Heart right ventricle (tissue), 16 donors: ENCODE data around the gene SMARCA2. TPM values are rescaled to one million over a fixed set of nuclear protein-coding genes. Genes with fewer than 3 reads are reported as not detected.
A peak's percentile ranks its signal among the peaks of the same experiment; 100 is the strongest.

Experiments
- ATAC-seq, 8 donors: fragments of 200-7000 bp; cut with Tn5 transposase; one replicate each; pipeline ENCODE4 v1.9.1; 2020; ENCODE audit warnings: mild to moderate bottlenecking in 8 of 8, moderate library complexity in 8 of 8, moderate number of reproducible peaks in 1 of 8
- DNase-seq, 2 donors: peaks; one replicate each; pipeline ENCODE4 v3.0.0-alpha.2; 2020
- H3K27ac ChIP-seq, 10 donors: fragments of 200-600 bp; sonication (generic) in 2 of 10; one replicate each; pipeline versions ENCODE4 v1.5.0 to v1.8.0; 2020 to 2022; ENCODE audit warnings: mild to moderate bottlenecking in 3 of 10
- H3K27me3 ChIP-seq, 7 donors: fragments of 200-600 bp; one replicate each; pipeline ENCODE4 v1.8.0; 2021 to 2022; ENCODE audit warnings: mild to moderate bottlenecking in 2 of 7
- H3K36me3 ChIP-seq, 9 donors: fragments of 200-600 bp; sonication (generic) in 1 of 9; one replicate each; pipeline versions ENCODE4 v1.5.0 to v1.8.0; 2020 to 2022; ENCODE audit warnings: mild to moderate bottlenecking in 2 of 9
- H3K4me1 ChIP-seq, 9 donors: fragments of 200-600 bp; sonication (generic) in 1 of 9; one replicate each; pipeline versions ENCODE4 v1.5.0 to v1.8.0; 2020 to 2022; ENCODE audit warnings: mild to moderate bottlenecking in 4 of 9
- H3K4me3 ChIP-seq, 10 donors: fragments of 200-600 bp; sonication (generic) in 2 of 10; one replicate each; pipeline versions ENCODE4 v1.5.0 to v1.8.0; 2020 to 2022; ENCODE audit warnings: mild to moderate bottlenecking in 7 of 10, moderate library complexity in 2 of 10
- H3K9me3 ChIP-seq, 11 donors: fragments of 200-600 bp in 10 of 11; sonication (generic) in 2 of 11; one replicate each; pipeline versions ENCODE4 v1.5.0 to v1.8.0; 2013 to 2022; ENCODE audit warnings: mild to moderate bottlenecking in 2 of 11, control low read depth in 1 of 11, moderate library complexity in 1 of 11
- CTCF ChIP-seq, 9 donors: fragments of 200-600 bp; sonication (generic) in 2 of 9; IDR thresholded peaks; one replicate each; pipeline versions ENCODE4 v1.5.0 to v1.8.0; 2021 to 2022; ENCODE audit warnings: antibody characterized with exemption in 9 of 9, mild to moderate bottlenecking in 5 of 9, moderate library complexity in 1 of 9
- WGBS, 2 donors: extraction: QIAGEN DNeasy Blood & Tissue Kit; methylation state at CpG; one replicate each; pipeline ENCODE4 v1.1.7; 2013; ENCODE audit warnings: inconsistent platforms in 1 of 2; 5-methylcytosine and 5-hydroxymethylcytosine counted together
- intact Hi-C, 10 donors: fragments of 100-400 bp; cut with DNase I; formaldehyde crosslinking; loops; one replicate each; pipeline versions ENCODE4 v1.11.1 to v1.14.2; 2022
- polyA plus RNA-seq, 2 donors: library from polyadenylated mRNA; stranded (reverse); fragments of 200-250 nt; gene quantifications; one replicate each; pipeline ENCODE4 v1.2.3, GENCODE V29; 2013
- total RNA-seq, 10 donors: library from RNA; stranded (reverse); fragmentation: NEBNext Ultra II Directional in 3 of 10; extraction: Animal tissue kit (Norgen Biotek cat#: 25700) in 3 of 10; gene quantifications; one replicate each; pipeline versions ENCODE4 v1.2.1 to v1.2.4, GENCODE V29; 2021 to 2023
- donor health status: Arrhythmogenic right ventricular cardiomyopathy.
- donor health status: ischemic (EF 13 %, LVEDD 7.1; RV severe dilation, severe dysfunction).
- donor health status: healthy with polysubstance abuse.
- donor health status: DM: no; HTN: yes; CAD: no.
- donor health status: DM: no; HTN: no; CAD: no.
- donor health status: ischemic (EF 25% LVEDD 6.9; RV normal size, moderate dysfunction).
- donor health status: ischemic (EF 25% LVEDD 5.7; RV mildly dilated, moderate dysfunction).
- donor health status: healthy.
- donor health status: DM: yes; HTN: yes; CAD: no.
- donor health status: Ischemic cardiomyopathy.
- donor health status: ischemic (EF 35%, LVEDD 5.7; RV mildly dilated, moderate dysfunction).
- donor health status: nonischemic (EF 11% LVEDD 7.7; RV severe dilation, severe dysfunction).
- donor health status: DM: yes; HTN: yes; CAD: no.
- donor health status: PGD.
- donor health status: ischemic (EF 29% LVEDD 5.4; RV normal size, mild dysfunction).
- donor health status: nonischemic (EF 23%, LVEDD 6.1; RV moderate dilation, normal function).

The SMARCA2 gene
- total and polyA plus RNA-seq, 12 donors: 26.5 to 140 (median 105) TPM

DNA sequence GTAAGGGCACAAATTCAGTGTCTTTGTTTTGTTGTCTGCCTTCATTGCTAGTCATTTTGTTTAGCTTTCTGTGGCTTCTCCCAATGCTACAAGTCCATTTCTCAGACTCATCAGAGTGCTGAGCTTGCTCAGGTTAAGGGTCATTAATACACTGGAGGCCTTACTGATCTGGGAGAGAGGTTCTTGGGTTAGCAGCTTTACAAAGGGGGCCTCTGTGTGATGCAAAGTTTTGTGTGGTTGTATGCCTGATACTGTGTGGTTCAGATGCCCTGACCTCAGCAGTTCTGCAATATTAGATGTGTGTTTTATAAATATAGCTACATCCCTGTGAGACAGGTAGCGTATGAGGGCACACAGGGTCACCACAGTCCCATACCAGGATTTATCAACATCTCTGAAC, 34.8 kb upstream of the SMARCA2 start:
- no peak for TF ChIP-seq CTCF (IDR thresholded peaks at IDR 0.05)
- DNase-seq (no peak), ATAC-seq (peak in 1 of 8 donors; percentile 19)
- intact Hi-C loops: no loop called here
- H3K4me1 ChIP-seq: peaks cover 0 to 21% (median 14%) of the 10 kb centered on the region in 9 donors
- no peaks in the 10 kb centered on the region for H3K36me3 ChIP-seq
- H3K27ac ChIP-seq: no peak overlapping the region
- no peak overlapping the region for H3K4me3 ChIP-seq
- WGBS, 2 donors: 80 to 82% methylated on average over 1 of the region's 1 CpG
- no peaks in the 10 kb centered on the region for H3K9me3 ChIP-seq
- no peaks in the 10 kb centered on the region for H3K27me3 ChIP-seq

DNA sequence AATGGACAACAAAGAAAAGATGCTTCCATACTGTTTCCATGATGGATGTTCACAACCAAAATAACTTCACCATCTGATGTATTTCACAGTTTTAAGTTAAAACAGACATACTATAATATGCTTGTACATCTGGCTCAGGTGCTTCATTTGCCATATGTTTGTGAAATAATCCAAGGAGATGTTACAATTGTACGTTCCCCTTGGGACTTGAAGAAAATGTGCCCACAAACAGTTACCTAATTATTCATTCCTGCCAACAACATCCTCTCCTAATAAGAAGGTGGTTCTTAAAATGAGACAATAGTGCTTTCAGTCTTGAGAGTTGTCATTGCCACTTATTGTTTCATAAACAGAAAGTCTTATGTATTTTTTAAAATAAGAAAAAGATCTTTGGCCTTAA, 33.1 kb upstream of the SMARCA2 start:
- no peak for TF ChIP-seq CTCF (IDR thresholded peaks at IDR 0.05)
- Histone ChIP-seq H3K36me3 (no peaks in the 10 kb centered on the region), H3K9me3 (peaks cover 0 to 6% (median 0%) of the 10 kb centered on the region in 11 donors), H3K4me1 (peaks cover 0 to 21% (median 14%) of the 10 kb centered on the region in 9 donors), H3K27ac (no peak overlapping the region), H3K4me3 (no peak overlapping the region), H3K27me3 (no peaks in the 10 kb centered on the region)
- DNase-seq (no peak), ATAC-seq (no peak)
- intact Hi-C loops: no loop called here
- 88 to 93% methylated on average over 1 of the region's 1 CpG for WGBS, 2 donors

- H3K27ac ChIP-seq: no peak overlapping the region
- no peaks in the 10 kb centered on the region for H3K4me1 ChIP-seq
- H3K36me3 ChIP-seq: no peaks in the 10 kb centered on the region
- intact Hi-C loops: loop anchor here in 1 of 10 donors (5.0 kb wide), 1 partner anchor 254 kb away; no protein-coding TSS in a partner anchor
- ATAC-seq: no peak
- H3K27me3 ChIP-seq: no peaks in the 10 kb centered on the region
- no peak for DNase-seq
- no peak for TF ChIP-seq CTCF (IDR thresholded peaks at IDR 0.05)
- peaks cover 0 to 6% (median 0%) of the 10 kb centered on the region in 11 donors for H3K9me3 ChIP-seq
- no peak overlapping the region for H3K4me3 ChIP-seq
Measured at GRCh38 chr9:1986341-1986740, 28.8 kb upstream of the SMARCA2 start.

DNA sequence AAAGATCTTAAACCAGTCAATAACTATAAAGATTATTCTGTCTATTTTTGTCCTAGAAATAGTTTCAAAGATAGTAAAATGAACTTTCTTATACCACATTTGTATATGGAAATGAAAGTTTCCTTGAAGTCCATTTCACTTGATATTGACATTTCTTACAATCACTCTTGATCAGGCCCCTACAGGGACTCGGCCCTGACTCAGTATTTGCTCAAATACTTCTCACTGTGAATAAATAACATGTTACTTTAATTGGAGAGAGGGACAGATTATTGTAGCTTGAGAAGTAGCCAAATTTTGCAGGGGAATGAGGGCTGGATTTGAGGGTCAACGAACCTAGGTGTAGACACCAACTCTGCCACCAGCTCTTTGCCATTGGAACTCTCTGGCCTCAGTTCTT, 25.6 kb upstream of the SMARCA2 start:
- no peak overlapping the region for H3K4me3 ChIP-seq
- H3K9me3 ChIP-seq: peaks cover 0 to 6% (median 0%) of the 10 kb centered on the region in 11 donors
- H3K4me1 ChIP-seq: no peaks in the 10 kb centered on the region
- WGBS, 2 donors: 90 to 91% methylated on average over 2 of the region's 2 CpGs
- no peak overlapping the region for H3K27ac ChIP-seq
- no peaks in the 10 kb centered on the region for H3K36me3 ChIP-seq
- no peak for DNase-seq
- no peaks in the 10 kb centered on the region for H3K27me3 ChIP-seq
- TF ChIP-seq CTCF (IDR thresholded peaks at IDR 0.05): no peak
- intact Hi-C loops: loop anchor here in 1 of 10 donors (5.0 kb wide), 1 partner anchor 257 kb away; no protein-coding TSS in a partner anchor
- ATAC-seq: no peak
